Memory B cell (primary cell): ENCODE results near the gene CCDC88C.

Experiments
- ATAC-seq: fragments of 150-1000 bp; cut with Tn5 transposase; 2 replicates; pipeline ENCODE4 v1.10.0; 2021; ENCODE audit warnings: low read depth, mild to moderate bottlenecking, moderate library complexity
- DNase-seq, 2 donors: peaks; one replicate each; pipeline ENCODE4 v3.0.0; 2022; ENCODE audit warnings: low spot score in 2 of 2
- H3K27ac Mint-ChIP-seq: one replicate; pipeline ENCODE4 v1.8.0; 2022; ENCODE audit warnings: mild to moderate bottlenecking, moderate library complexity, mixed read lengths
- H3K27me3 Mint-ChIP-seq: one replicate; pipeline ENCODE4 v1.8.0; 2022; ENCODE audit warnings: mixed read lengths
- H3K36me3 Mint-ChIP-seq: one replicate; pipeline ENCODE4 v1.8.0; 2022; ENCODE audit warnings: mild to moderate bottlenecking, mixed read lengths
- H3K4me1 Mint-ChIP-seq: one replicate; pipeline ENCODE4 v1.8.0; 2022; ENCODE audit warnings: mixed read lengths
- H3K4me3 Mint-ChIP-seq: one replicate; pipeline ENCODE4 v1.8.0; 2022; ENCODE audit warnings: mild to moderate bottlenecking, moderate library complexity, mixed read lengths
- H3K9me3 Mint-ChIP-seq: one replicate; pipeline ENCODE4 v1.8.0; 2022; ENCODE audit warnings: mixed read lengths

The CCDC88C gene

DNA sequence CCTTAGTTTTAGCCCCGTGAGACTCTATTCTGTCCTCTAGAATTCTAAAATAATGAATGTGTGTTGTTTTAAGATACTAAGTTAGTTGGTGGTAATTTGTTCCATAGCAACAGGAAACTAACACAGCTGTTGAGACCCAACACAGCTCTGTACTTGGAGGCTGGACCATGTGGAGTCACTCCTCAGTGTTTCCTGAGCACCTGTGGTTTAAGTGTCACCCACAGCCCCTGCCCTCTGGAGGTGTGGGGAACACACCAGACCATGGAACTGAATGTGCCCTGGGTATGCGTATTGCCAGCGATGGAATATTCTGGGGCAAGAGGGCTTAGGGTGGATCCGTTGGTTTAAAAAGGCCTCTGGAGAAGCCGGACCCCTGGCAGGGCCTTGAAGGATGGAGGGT is 156.5 kb downstream of the CCDC88C start:
- H3K4me3 Mint-ChIP-seq, result no peak overlapping the region
- DNase-seq, result no peak
- no peak overlapping the region for H3K27ac Mint-ChIP-seq

DNA sequence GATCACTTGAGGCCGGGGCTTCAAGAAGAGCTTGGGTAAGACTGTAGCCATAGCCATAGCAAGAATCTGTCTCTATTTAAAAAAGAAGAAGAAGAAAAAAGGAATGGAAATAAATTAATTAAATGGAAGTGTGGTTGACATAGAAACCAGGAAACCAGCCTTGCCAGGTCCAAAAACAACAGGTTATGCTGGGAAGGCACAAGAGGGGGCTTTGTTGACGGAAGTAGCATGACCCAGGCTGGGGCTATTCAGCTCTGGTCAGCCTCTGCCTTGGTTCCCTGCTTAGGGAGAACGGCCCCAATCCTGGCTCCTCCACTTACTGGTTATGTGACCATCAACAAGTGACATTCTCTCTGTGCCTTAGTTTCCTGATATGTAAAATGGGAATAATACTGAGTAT is 158.7 kb downstream of the CCDC88C start:
- H3K36me3 Mint-ChIP-seq, result peaks cover 1% of the 10 kb centered on the region
- ATAC-seq (no peak), DNase-seq (no peak)
- H3K9me3 Mint-ChIP-seq, result peaks cover 1% of the 10 kb centered on the region
- no peak overlapping the region for H3K4me3 Mint-ChIP-seq
- no peak overlapping the region for H3K27ac Mint-ChIP-seq
- H3K4me1 Mint-ChIP-seq, result peaks cover 16% of the 10 kb centered on the region
- H3K27me3 Mint-ChIP-seq, result no peaks in the 10 kb centered on the region

More for the DNA sequence above, 156.5 kb downstream of the CCDC88C start:
- peaks cover 1% of the 10 kb centered on the region for H3K9me3 Mint-ChIP-seq
- peaks cover 1% of the 10 kb centered on the region for H3K36me3 Mint-ChIP-seq
- peaks cover 2% of the 10 kb centered on the region for H3K27me3 Mint-ChIP-seq
- ATAC-seq, result no peak
- H3K4me1 Mint-ChIP-seq, result peaks cover 13% of the 10 kb centered on the region

- Mint-ChIP-seq H3K4me3 (no peak overlapping the region), H3K36me3 (peaks cover 1% of the 10 kb centered on the region), H3K4me1 (peaks cover 18% of the 10 kb centered on the region), H3K9me3 (peaks cover 1% of the 10 kb centered on the region), H3K27me3 (no peaks in the 10 kb centered on the region), H3K27ac (no peak overlapping the region)
- DNase-seq (no peak), ATAC-seq (no peak)
These were observed 159.5 kb downstream of the CCDC88C start for GRCh38 chr14:91258011-91258618.

DNA sequence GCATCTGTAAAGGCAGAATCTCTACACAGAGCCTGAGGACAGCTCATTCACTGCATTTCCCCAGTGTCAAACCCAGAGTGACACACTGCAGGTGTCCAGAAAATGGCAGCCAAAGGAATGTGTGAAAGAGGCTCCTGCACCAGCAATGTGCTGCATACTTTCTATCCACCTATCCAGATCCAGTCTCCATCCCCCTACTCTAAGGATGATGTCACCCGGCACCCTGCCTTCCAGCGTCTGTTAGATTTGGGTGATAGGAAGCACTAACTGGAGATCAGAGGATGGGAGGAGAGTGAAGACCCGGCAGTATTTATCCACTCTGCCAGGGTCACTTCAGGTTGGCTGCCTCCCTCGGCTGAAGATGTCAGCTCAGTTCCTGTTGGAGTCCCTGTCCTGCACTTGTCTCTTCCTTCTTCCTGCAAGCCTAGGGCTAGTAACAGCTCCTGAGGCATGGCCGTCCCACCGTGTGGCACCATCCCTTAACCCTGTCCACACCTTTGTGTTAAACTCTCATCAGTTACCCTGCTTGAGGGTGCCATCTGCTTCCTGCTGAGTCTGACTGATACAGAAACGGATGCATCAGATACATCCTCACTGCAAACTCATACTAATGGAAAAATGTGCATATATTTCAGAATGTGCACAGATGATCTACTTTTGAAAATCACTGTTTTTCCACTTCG is 160.2 kb downstream of the CCDC88C start:
- Mint-ChIP-seq H3K27ac (no peak overlapping the region), H3K9me3 (peaks cover 1% of the 10 kb centered on the region), H3K4me1 (peaks cover 20% of the 10 kb centered on the region), H3K36me3 (peaks cover 1% of the 10 kb centered on the region), H3K27me3 (no peaks in the 10 kb centered on the region), H3K4me3 (no peak overlapping the region)
- ATAC-seq, result no peak
- no peak for DNase-seq

DNA sequence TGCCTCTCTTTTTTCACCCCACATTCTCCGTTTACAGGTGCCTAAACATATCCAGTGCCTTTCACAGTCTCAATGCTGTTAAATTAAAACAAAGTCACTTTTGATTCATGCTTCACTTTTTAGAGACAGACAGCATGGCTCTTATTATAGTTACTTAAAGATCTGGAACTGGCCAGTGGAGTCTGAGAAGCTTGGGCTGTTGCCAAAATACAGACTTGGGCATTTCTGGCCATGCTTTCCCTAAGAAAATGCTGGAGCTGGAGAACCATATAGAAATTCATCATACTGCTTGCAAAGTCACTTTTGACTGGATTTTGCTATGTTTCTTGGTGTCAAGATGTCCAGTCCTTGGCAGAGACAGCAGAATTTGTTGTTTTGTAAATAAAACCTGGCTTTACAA is 161.0 kb downstream of the CCDC88C start:
- H3K36me3 Mint-ChIP-seq, result peaks cover 1% of the 10 kb centered on the region
- peaks cover 1% of the 10 kb centered on the region for H3K9me3 Mint-ChIP-seq
- DNase-seq (no peak), ATAC-seq (no peak)
- H3K4me1 Mint-ChIP-seq, result peaks cover 24% of the 10 kb centered on the region
- no peak overlapping the region for H3K4me3 Mint-ChIP-seq
- no peaks in the 10 kb centered on the region for H3K27me3 Mint-ChIP-seq
- H3K27ac Mint-ChIP-seq, result no peak overlapping the region

- Mint-ChIP-seq H3K27ac (no peak overlapping the region), H3K36me3 (no peaks in the 10 kb centered on the region), H3K9me3 (no peaks in the 10 kb centered on the region), H3K4me1 (peaks cover 32% of the 10 kb centered on the region), H3K4me3 (no peak overlapping the region), H3K27me3 (no peaks in the 10 kb centered on the region)
- DNase-seq (no peak), ATAC-seq (no peak)
These were observed 162.5 kb downstream of the CCDC88C start for GRCh38 chr14:91255026-91255695.

- Mint-ChIP-seq H3K36me3 (no peaks in the 10 kb centered on the region), H3K4me1 (peaks cover 39% of the 10 kb centered on the region), H3K27ac (peak overlapping the region; percentile 6), H3K9me3 (no peaks in the 10 kb centered on the region), H3K27me3 (no peaks in the 10 kb centered on the region), H3K4me3 (peak overlapping the region; percentile 79)
- DNase-seq (no peak), ATAC-seq (no peak)
These were observed 163.2 kb downstream of the CCDC88C start for GRCh38 chr14:91254461-91254860.

DNA sequence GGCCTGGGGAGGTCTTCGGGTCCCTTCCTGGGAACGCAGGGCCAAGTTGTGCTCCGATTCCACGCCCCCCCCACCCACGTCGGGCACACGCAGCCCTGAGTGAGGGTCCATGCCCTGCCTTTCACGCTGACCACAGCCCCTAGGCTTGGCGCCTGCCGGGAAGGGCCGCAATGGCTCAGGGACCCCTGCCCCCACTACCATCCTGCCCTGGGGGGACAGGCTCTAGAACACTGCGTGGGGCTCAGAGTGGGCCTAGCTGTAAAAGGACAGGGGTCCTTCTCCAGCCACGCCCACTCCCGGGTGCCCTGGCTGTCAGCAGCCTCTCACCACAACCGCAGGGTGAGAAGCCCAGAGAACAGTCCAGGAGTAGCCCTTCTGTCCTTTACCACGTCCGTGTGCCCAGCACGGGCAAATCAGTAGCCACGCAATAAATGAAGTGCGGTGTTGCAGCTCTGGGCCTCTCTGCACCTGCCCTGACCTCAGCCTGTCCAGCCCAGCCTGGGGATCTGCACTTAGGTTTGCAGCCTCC is 163.8 kb downstream of the CCDC88C start:
- Mint-ChIP-seq H3K36me3 (no peaks in the 10 kb centered on the region), H3K4me1 (peaks cover 41% of the 10 kb centered on the region), H3K4me3 (peak overlapping the region; percentile 79), H3K27ac (peak overlapping the region; percentile 6), H3K9me3 (no peaks in the 10 kb centered on the region), H3K27me3 (no peaks in the 10 kb centered on the region)
- no peak for ATAC-seq
- no peak for DNase-seq

DNA sequence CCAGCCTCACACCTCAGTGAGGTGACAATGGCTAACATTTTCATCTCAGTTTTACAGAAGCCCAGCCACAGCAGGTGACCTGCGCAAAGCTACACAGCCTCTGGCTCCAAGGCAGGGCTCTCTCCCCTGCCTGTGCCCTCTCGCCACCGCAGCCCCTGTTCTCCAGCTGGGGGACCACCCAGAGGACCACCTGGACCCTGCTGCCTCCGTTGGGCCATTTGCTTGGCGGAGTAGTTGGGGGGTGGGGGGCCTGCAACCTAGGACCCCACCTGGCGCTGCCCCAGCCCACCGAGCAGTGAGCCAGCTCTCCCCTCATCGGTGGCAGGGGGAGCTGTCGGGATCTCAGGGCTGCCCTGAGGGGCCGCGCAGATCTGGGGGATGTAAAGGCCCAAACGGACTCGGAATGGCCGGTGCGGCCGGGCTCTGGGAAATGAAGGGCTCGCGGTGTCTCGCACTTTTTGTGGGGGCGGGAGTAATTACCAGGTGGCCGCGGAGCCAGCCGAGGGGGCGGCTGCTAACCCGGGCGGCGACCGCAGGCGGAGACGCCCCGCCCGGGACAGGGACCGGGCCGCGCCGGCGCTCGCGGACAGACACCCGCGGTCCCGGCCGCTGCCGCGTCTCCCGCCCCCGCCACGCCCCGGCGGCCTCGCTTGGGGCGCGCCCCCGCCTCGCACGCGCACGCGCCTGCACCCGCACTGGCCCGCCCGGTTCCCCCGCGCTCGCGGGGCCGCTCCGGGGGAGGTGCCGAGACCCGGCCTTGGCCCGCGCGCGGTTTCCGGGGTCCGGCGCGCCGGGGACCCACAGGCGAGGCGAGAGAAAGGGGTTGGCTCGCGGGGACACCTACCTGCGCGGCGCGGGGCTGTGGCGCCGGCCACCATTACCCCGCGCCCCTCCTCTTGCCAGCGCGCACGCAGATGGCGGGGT is 164.5 kb downstream of the CCDC88C start:
- no peaks in the 10 kb centered on the region for H3K9me3 Mint-ChIP-seq

DNA sequence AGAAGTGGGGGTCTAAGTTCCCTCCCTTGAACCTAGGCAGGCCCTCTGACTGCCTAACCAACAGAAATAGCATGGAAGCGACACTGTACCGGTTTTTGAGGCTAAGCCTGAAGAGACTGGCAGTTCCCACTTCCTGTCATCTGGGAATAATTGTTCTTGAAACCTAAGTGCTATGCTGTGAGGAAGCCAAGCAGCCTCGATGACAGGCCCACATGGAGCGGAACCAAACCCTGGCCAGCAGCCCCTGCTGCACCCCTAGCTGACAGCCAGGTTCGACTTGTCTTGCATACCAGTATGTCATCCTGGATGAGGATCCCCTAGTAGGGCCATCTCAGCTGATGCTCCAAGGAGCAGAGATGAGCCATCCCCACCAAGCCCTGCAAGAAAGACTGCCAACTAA is 166.7 kb downstream of the CCDC88C start:
- peaks cover 41% of the 10 kb centered on the region for H3K4me1 Mint-ChIP-seq
- DNase-seq, result no peak

More for the DNA sequence above, 164.5 kb downstream of the CCDC88C start:
- Mint-ChIP-seq H3K36me3 (no peaks in the 10 kb centered on the region), H3K27me3 (no peaks in the 10 kb centered on the region), H3K4me3 (peak overlapping the region; percentile 79), H3K4me1 (peaks cover 44% of the 10 kb centered on the region), H3K27ac (peak overlapping the region; percentile 6)
- DNase-seq (peak; percentile 38 to 49), ATAC-seq (peak; percentile 56)

GRCh38 chr14:91249841-91250616 is 167.6 kb downstream of the CCDC88C start:
- DNase-seq (peak in 1 of 2 donors; percentile 28), ATAC-seq (peak; percentile 56)
- Mint-ChIP-seq H3K4me1 (peaks cover 39% of the 10 kb centered on the region), H3K9me3 (peaks cover 3% of the 10 kb centered on the region), H3K27ac (peak overlapping the region; percentile 95), H3K27me3 (no peaks in the 10 kb centered on the region), H3K36me3 (peaks cover 3% of the 10 kb centered on the region), H3K4me3 (peak overlapping the region; percentile 58)

More for the DNA sequence above, 166.7 kb downstream of the CCDC88C start:
- peak overlapping the region; percentile 17 for H3K4me3 Mint-ChIP-seq
- H3K27ac Mint-ChIP-seq, result peak overlapping the region; percentile 95
- H3K27me3 Mint-ChIP-seq, result no peaks in the 10 kb centered on the region
- H3K36me3 Mint-ChIP-seq, result peaks cover 3% of the 10 kb centered on the region
- no peak for ATAC-seq
- peaks cover 3% of the 10 kb centered on the region for H3K9me3 Mint-ChIP-seq

GRCh38 chr14:91246051-91246852 is 171.4 kb downstream of the CCDC88C start:
- H3K4me3 Mint-ChIP-seq, result no peak overlapping the region
- no peak overlapping the region for H3K27ac Mint-ChIP-seq
- H3K4me1 Mint-ChIP-seq, result peaks cover 50% of the 10 kb centered on the region
- ATAC-seq (no peak), DNase-seq (no peak)
- peaks cover 3% of the 10 kb centered on the region for H3K9me3 Mint-ChIP-seq
- peaks cover 3% of the 10 kb centered on the region for H3K36me3 Mint-ChIP-seq
- no peaks in the 10 kb centered on the region for H3K27me3 Mint-ChIP-seq
